Upper lobe of right lung (tissue), 1 donor: ENCODE measurements around the gene AGPAT3. TPM values are rescaled to one million over a fixed set of nuclear protein-coding genes. Genes with fewer than 3 reads are reported as not detected.

ENCODE experiments used
- ATAC-seq: fragments of 200-7000 bp; cut with Tn5 transposase; one replicate; pipeline ENCODE4 v1.9.1; 2020; ENCODE audit warnings: mild to moderate bottlenecking, moderate library complexity
- DNase-seq: peaks from one replicate; pipeline ENCODE4 v3.0.0-alpha.2; 2020
- H3K27ac ChIP-seq: fragments of 200-600 bp; one replicate; pipeline ENCODE4 v1.8.0; 2022
- H3K27me3 ChIP-seq: fragments of 200-600 bp; one replicate; pipeline ENCODE4 v1.8.0; 2022; ENCODE audit warnings: mild to moderate bottlenecking
- H3K36me3 ChIP-seq: fragments of 200-600 bp; one replicate; pipeline ENCODE4 v1.8.0; 2022
- H3K4me1 ChIP-seq: fragments of 200-600 bp; one replicate; pipeline ENCODE4 v1.8.0; 2022
- H3K4me3 ChIP-seq: fragments of 200-600 bp; one replicate; pipeline ENCODE4 v1.8.0; 2022; ENCODE audit warnings: mild to moderate bottlenecking
- H3K9me3 ChIP-seq: fragments of 200-600 bp; one replicate; pipeline ENCODE4 v1.8.0; 2022
- CTCF ChIP-seq: fragments of 200-600 bp; IDR thresholded peaks from one replicate; pipeline ENCODE4 v1.8.0; 2022; ENCODE audit warnings: antibody characterized with exemption
- intact Hi-C: fragments of 100-400 bp; cut with DNase I; formaldehyde crosslinking; loops from one replicate; pipeline ENCODE4 v1.11.0; 2022
- total RNA-seq: library from RNA; stranded (reverse); fragmentation: NEBNext Ultra II Directional; extraction: Animal tissue kit (Norgen Biotek cat#: 25700); gene quantifications from one replicate; pipeline ENCODE4 v1.2.1, GENCODE V29; 2021
- donor health status: DM: no; HTN: yes; CAD: no; lungs with severe emphysema.

Gene AGPAT3
- total RNA-seq, 1 donor from 2014 or later: 86.0 TPM

- no peak for TF ChIP-seq CTCF
- no peaks in the 10 kb centered on the region for H3K27me3 ChIP-seq
- no peak for ATAC-seq
Observed at GRCh38 chr21:43890042-43890441, 25.0 kb downstream of the AGPAT3 start.

GRCh38 chr21:43892334-43892733, 27.3 kb downstream of the AGPAT3 start:
- H3K4me3 ChIP-seq: no peak overlapping the region

More at GRCh38 chr21:43890042-43890441, 25.0 kb downstream of the AGPAT3 start:
- Histone ChIP-seq H3K27ac (no peak overlapping the region), H3K36me3 (no peaks in the 10 kb centered on the region), H3K4me1 (peaks cover 32% of the 10 kb centered on the region), H3K4me3 (no peak overlapping the region), H3K9me3 (no peaks in the 10 kb centered on the region)
- intact Hi-C loops: no loop called here
- DNase-seq: no peak

GRCh38 chr21:43892984-43893535, 28.0 kb downstream of the AGPAT3 start:
- Histone ChIP-seq H3K4me3 (no peak overlapping the region), H3K4me1 (peaks cover 41% of the 10 kb centered on the region), H3K27ac (peak overlapping the region; percentile 60), H3K27me3 (no peaks in the 10 kb centered on the region), H3K36me3 (no peaks in the 10 kb centered on the region), H3K9me3 (no peaks in the 10 kb centered on the region)
- intact Hi-C loops: no loop called here
- DNase-seq (no peak), ATAC-seq (no peak)
- TF ChIP-seq CTCF: no peak

More at GRCh38 chr21:43892334-43892733, 27.3 kb downstream of the AGPAT3 start:
- DNase-seq (no peak), ATAC-seq (no peak)
- Histone ChIP-seq H3K4me1 (peaks cover 41% of the 10 kb centered on the region), H3K27ac (no peak overlapping the region), H3K9me3 (no peaks in the 10 kb centered on the region), H3K36me3 (no peaks in the 10 kb centered on the region), H3K27me3 (no peaks in the 10 kb centered on the region)
- TF ChIP-seq CTCF: no peak
- intact Hi-C loops: no loop called here

GRCh38 chr21:43893536-43894205, 28.6 kb downstream of the AGPAT3 start:
- intact Hi-C loops: no loop called here
- no peaks in the 10 kb centered on the region for H3K27me3 ChIP-seq
- H3K27ac ChIP-seq: peak overlapping the region; percentile 60
- ATAC-seq (peak; percentile 93), DNase-seq (no peak)
- no peaks in the 10 kb centered on the region for H3K36me3 ChIP-seq
- H3K4me1 ChIP-seq: peaks cover 41% of the 10 kb centered on the region
- TF ChIP-seq CTCF: no peak
- H3K9me3 ChIP-seq: no peaks in the 10 kb centered on the region
- peak overlapping the region; percentile 19 for H3K4me3 ChIP-seq

- Histone ChIP-seq H3K27me3 (no peaks in the 10 kb centered on the region), H3K9me3 (no peaks in the 10 kb centered on the region), H3K4me1 (peaks cover 41% of the 10 kb centered on the region), H3K4me3 (peak overlapping the region; percentile 19), H3K36me3 (no peaks in the 10 kb centered on the region), H3K27ac (peak overlapping the region; percentile 60)
- intact Hi-C loops: no loop called here
- ATAC-seq (no peak), DNase-seq (no peak)
- TF ChIP-seq CTCF: no peak
Observed at GRCh38 chr21:43894206-43894577, 29.2 kb downstream of the AGPAT3 start.
